HG03469 (cell line): ENCODE data around the gene MST1R.

Source experiments
- ATAC-seq: cut with Tn5 transposase; IDR thresholded peaks from one replicate; pipeline ENCODE4 v1.9.1; 2021; ENCODE audit warnings: mild to moderate bottlenecking, moderate library complexity, moderate number of reproducible peaks; ENCODE audit not compliant: unreplicated experiment

MST1R gene

GRCh38 chr3:49841806-49842205 lies 61.9 kb downstream of the MST1R start:
- ATAC-seq = no peak

GRCh38 chr3:49841126-49841696 lies 62.5 kb downstream of the MST1R start:
- no peak for ATAC-seq

- no peak for ATAC-seq
Measured at GRCh38 chr3:49840388-49840787, 63.3 kb downstream of the MST1R start.

DNA sequence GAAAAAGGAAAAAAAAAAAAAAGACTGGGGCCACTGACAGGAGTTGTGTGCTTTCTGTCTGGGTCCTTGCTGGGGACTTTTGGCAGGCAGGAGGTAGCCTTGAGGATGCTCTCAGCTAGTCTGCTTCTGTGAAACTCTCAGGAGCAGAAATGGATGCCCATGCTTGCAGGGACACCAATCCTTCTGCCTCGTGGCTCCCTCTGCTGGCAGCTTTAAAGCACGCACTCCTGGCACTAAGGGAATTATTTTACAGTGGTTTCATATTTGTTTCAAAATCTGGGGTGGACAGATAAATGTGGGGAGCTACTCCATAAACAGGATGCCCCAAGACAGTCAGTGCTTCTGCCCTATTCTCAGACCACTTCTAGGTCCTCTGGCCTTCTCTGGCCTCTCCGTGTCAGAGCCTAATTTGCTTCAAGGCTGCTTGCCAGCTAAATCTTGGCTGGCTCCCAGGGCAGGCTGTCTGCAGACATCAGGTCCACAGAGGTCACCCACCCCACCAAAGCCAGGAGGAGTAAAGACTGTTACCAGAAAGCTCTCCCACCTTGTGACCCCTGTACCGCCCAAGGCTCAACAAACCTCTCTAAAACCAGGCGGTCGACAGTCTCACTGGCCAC lies 64.4 kb downstream of the MST1R start:
- no peak for ATAC-seq
